GM12864 (cell line): ENCODE measurements around the gene STAB2.

Experiments used
- DNase-seq: peaks from one replicate; pipeline ENCODE4 v3.0.0-alpha.2; 2011; ENCODE audit warnings: low read depth
- H3K4me3 ChIP-seq: 2 replicates; pipeline ENCODE4 v1.5.1; 2011; ENCODE audit warnings: mild to moderate bottlenecking, low read depth, low read length, control low read depth
- TF ChIP-seq, protein P1 (sequence below): IDR thresholded peaks from 2 replicates; pipeline ENCODE4 v1.5.1; 2011; ENCODE audit warnings: low read depth, mild to moderate bottlenecking, moderate library complexity, low read length, control low read depth, inconsistent platforms; ENCODE audit errors: missing control alignments

Gene STAB2, protein sequence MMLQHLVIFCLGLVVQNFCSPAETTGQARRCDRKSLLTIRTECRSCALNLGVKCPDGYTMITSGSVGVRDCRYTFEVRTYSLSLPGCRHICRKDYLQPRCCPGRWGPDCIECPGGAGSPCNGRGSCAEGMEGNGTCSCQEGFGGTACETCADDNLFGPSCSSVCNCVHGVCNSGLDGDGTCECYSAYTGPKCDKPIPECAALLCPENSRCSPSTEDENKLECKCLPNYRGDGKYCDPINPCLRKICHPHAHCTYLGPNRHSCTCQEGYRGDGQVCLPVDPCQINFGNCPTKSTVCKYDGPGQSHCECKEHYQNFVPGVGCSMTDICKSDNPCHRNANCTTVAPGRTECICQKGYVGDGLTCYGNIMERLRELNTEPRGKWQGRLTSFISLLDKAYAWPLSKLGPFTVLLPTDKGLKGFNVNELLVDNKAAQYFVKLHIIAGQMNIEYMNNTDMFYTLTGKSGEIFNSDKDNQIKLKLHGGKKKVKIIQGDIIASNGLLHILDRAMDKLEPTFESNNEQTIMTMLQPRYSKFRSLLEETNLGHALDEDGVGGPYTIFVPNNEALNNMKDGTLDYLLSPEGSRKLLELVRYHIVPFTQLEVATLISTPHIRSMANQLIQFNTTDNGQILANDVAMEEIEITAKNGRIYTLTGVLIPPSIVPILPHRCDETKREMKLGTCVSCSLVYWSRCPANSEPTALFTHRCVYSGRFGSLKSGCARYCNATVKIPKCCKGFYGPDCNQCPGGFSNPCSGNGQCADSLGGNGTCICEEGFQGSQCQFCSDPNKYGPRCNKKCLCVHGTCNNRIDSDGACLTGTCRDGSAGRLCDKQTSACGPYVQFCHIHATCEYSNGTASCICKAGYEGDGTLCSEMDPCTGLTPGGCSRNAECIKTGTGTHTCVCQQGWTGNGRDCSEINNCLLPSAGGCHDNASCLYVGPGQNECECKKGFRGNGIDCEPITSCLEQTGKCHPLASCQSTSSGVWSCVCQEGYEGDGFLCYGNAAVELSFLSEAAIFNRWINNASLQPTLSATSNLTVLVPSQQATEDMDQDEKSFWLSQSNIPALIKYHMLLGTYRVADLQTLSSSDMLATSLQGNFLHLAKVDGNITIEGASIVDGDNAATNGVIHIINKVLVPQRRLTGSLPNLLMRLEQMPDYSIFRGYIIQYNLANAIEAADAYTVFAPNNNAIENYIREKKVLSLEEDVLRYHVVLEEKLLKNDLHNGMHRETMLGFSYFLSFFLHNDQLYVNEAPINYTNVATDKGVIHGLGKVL (N-terminal part only)

DNA sequence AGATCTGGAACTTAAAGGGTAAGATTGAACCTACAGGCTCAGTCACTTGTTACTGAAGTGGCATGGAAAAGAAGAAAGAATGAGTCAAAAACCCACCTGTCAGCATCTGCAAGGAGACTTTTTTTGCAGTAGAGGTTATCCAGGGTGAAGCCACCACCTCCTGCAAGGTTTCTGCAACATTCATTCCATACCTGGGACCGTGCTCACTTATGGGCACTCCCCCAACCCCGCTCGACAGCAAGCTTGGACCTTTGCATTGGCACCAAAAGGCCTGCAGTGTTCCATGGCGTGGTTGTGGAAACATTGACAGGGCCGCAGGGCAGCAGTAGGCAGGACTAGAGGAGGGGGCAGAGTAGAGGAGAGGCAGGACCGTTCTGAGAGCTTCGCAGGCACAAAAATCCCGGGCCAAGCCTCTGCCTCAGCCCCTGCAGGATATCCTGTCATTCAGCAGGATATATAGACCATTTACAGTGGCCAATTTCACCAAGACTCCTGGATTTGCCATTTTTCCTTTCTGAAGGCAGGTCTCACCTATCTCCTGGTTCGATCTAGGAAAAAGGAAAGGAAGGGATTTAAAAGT lies at the start of gene STAB2:
Gene STAB2 (plus strand): TSS at position 483 of the 580 bp plus-strand sequence. CDS start 204 bp downstream, outside the sequence.
- no peak for DNase-seq
- H3K4me3 ChIP-seq: no peak within 1 kb of the TSS
- TF ChIP-seq, protein P1, sequence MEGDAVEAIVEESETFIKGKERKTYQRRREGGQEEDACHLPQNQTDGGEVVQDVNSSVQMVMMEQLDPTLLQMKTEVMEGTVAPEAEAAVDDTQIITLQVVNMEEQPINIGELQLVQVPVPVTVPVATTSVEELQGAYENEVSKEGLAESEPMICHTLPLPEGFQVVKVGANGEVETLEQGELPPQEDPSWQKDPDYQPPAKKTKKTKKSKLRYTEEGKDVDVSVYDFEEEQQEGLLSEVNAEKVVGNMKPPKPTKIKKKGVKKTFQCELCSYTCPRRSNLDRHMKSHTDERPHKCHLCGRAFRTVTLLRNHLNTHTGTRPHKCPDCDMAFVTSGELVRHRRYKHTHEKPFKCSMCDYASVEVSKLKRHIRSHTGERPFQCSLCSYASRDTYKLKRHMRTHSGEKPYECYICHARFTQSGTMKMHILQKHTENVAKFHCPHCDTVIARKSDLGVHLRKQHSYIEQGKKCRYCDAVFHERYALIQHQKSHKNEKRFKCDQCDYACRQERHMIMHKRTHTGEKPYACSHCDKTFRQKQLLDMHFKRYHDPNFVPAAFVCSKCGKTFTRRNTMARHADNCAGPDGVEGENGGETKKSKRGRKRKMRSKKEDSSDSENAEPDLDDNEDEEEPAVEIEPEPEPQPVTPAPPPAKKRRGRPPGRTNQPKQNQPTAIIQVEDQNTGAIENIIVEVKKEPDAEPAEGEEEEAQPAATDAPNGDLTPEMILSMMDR: no peak

DNA sequence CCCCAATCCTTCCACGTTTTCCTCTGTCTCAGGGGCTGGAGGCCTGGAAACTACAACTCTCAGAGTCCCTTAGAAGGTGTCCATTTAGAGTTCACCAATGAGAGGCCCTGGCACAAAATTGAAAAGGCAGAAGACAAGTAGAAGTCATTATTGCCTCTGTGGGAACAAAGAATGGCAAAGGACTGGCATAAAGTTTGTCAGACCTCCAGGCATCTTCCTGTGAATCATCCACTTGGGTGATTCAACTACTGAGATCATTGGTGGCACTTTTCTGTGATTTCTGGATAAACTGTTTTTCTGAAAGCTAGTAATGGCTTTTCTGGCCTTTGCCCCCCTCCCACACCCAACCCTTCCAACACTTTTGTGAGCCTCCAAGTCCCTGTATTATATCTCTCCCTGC lies 48.7 kb upstream of the STAB2 start:
- TF ChIP-seq, protein P1: no peak
- no peak overlapping the region for H3K4me3 ChIP-seq
- no peak for DNase-seq

DNA sequence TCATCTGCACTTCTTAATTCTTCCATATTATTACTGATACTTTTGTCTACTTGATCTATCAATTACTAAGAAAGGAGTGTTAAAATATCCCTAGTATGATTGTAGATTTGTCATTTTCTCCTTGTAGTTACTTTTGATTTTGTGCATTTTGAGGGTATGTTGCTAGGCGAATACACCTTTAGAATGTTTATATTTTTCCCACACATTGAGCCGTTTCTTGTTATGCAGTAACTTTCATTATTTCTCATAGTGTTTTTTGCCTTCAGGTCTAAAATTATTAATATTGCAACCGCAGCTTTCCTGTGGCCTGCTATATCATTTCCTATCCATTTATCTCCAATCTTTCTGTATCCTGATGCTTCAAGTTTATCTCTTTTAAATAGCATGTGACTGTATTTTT lies 46.8 kb upstream of the STAB2 start:
- no peak for DNase-seq
- TF ChIP-seq, protein P1: no peak
- H3K4me3 ChIP-seq: no peak overlapping the region

DNA sequence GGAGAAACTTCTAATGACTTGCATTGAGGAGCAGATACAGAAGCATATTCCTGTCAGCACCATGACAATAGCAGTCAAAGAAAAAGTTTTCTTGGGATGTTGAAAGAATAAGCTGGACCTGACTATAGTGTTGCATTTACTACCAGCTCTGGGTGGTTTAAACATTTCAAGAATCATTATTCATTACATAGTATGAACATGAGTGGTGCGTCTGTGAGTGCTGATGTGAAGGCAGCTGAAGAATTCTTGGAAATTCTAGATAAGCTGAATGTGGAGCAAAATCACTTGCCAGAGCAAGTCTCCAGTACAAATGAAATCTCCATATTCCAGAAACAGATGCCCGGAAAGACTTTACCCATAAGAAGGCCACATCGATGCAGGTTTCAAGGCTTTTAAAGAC lies 45.0 kb upstream of the STAB2 start:
- TF ChIP-seq, protein P1: no peak
- H3K4me3 ChIP-seq: no peak overlapping the region
- no peak for DNase-seq

DNA sequence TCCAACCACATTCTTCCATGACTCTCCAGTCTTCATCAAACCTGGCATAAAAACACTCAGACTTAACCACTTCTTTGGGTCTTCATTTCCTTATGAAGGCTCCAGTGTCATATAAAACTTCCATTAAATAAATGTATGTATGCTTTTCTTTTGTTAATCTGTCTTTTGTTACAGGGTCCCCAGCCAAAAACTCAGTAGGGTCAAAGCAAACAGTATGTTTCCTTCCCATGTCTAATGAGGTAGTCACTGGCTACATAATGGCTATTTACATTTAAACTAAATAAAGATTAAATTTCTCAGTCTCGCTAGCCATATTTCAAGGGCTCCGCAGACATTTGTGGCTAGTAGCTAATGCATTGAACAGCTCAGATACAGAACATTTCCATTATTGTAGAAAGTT lies 40.1 kb upstream of the STAB2 start:
- DNase-seq: no peak
- H3K4me3 ChIP-seq: no peak overlapping the region
- TF ChIP-seq, protein P1: no peak

DNA sequence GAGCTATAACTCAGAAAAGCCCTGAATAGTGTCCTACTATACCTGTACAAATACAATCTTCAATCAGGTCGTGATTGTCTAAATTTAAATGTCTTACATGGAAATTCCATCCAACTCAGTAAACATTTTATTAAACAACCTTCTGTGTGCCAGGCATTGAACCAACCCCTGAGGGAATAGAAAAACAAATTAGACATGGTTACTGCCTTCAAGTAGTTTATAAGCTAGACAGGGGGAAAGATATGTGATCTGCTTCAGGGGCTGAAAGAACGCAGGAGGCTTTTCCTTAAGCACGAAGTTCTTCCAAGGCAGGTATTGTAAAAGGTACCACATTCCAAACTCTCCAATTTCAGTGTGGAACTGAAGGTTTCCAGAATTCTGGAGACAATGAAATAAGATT lies 39.7 kb upstream of the STAB2 start:
- DNase-seq: no peak
- TF ChIP-seq, protein P1: no peak
- H3K4me3 ChIP-seq: no peak overlapping the region
